Myocyte (in vitro differentiated cells): ENCODE data around the gene PLEKHA6. TPM values are rescaled to one million over a fixed set of nuclear protein-coding genes. Genes with fewer than 3 reads are reported as not detected.
"Not testable (repeated sequence)": the region's sequence is repeated elsewhere in the genome, so short reads cannot be mapped to it uniquely, and the experiment has no call there.

ENCODE experiments used
- DNase-seq: peaks from one replicate; pipeline ENCODE4 v3.0.0-alpha.2; 2012; ENCODE audit warnings: low read depth
- total RNA-seq: library from RNA; depleted of rRNA; stranded (reverse); fragments of >200 nt; gene quantifications from 2 replicates; pipeline ENCODE4 v1.2.3, GENCODE V29; 2014

Gene PLEKHA6
- total RNA-seq, 1 donor from 2014 or later, result 16.7 TPM

DNA sequence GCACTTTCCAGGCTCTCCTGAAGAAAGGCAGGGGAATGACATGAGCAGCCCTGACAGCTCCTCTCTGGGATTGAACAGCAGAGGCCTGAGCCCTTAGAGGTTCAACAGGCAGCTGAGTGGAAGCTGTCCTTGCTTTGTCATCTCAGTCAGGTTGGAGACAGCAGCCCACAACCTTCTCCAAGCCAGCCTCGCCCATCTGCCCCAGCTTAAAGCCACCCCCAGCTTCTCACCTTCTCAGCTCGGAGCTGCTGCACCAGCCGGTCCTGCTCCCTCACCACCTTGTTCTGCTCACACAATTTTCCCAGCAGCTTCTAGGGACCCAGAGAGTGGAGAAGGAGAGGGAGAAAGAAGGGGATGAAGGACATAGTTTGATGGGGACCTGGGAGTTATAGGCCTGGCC, 110.8 kb downstream of the PLEKHA6 start:
- no peak for DNase-seq

GRCh38 chr1:204246876-204247275, 112.9 kb downstream of the PLEKHA6 start:
- no peak for DNase-seq

DNA sequence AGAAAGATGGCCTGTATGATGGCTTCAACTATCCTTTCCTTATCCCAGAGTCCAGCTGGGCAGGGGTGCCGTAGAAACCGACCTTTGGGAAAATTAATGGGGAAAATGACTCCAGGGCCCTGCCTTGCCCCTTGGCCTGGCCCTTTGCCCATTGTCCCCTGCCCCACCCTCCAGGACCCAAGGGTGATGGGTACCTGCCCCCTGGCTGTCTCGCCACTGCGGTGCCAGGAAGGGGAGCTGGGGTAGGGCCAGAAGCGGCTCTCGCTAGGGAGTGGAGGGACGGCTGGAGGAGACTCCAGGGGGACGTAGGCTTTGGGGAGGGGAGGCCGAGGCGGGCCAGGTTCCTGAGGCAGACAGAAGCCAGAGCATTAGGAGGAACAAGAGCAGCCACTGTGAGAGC, 116.8 kb downstream of the PLEKHA6 start:
- DNase-seq, result no peak

DNA sequence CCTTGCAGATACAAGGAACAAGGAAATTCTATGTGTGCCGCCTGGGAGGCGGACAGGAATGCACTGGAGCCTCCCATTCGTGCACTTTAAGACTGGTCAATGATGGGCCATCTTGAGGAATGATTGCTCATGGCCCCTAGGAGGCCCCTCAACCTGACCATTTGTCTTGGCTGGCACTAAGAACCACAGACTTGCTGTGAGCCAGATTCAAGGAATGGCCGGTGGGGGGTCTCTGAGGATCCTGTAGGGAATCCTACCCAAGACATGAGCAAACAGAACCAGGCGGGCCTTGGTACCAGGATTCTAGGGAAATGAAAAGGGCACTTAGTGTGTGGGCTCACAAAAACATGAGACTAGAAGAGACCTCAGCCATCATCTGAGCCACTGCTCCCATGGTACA, 117.8 kb downstream of the PLEKHA6 start:
- DNase-seq, result no peak

DNA sequence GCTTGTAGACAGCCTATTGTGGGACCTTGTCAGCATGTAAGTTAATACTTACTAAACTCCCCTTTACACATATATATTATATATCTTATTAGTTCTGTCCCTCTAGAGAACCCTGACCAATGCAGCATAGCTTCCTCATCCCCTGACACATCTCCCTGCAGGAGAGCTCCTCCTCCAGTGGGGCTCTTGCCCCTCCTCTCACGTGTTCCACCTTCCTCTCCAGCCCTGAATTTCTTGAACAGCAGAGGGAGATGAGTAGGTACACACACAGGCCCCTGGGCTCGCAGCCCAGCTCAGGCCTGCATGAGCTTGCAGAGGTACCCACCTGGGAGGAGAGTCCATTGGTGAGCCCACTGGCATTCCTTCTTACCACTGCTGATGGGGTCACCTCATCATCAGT, 118.7 kb downstream of the PLEKHA6 start:
- no peak for DNase-seq

- DNase-seq, result no peak
These were observed 119.5 kb downstream of the PLEKHA6 start for GRCh38 chr1:204240233-204240632.

DNA sequence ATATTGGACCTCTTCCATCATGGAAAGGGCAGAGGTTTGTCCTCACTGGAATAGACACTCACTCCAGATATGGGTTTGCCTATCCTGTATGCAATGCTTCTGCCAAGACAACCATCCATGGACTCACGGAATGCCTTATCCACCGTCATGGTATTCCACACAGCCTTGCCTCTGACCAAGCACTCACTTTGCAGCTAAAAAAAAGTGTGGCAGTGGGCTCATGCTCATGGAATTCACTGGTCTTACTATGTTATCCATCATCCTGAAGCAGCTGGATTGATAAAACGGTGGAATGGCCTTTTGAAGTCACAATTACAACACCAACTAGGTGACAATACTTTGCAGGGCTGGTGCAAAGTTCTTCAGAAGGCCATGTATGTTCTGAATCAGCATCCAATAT, 120.3 kb downstream of the PLEKHA6 start:
- not testable (repeated sequence) for DNase-seq

DNA sequence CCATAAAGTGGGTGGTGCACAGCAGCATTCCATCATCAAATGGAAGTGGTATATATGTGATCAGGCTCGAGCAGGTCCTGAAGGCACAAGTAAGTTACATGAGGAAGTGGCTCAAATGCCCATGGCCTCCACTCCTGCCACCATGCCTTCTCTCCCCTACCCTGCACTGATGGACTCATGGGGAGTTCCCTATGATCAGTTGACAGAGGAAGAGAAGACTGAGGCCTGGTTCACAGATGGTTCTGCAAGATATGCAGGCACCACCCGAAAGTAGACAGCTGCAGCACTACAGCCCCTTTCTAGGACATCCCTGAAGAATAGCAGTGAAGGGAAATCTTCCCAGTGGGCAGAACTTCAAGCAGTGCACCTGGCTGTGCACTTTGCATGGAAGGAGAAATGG, 121.2 kb downstream of the PLEKHA6 start:
- not testable (repeated sequence) for DNase-seq

GRCh38 chr1:204237515-204237914, 122.2 kb downstream of the PLEKHA6 start:
- not testable (repeated sequence) for DNase-seq

- peak; percentile 36 for DNase-seq
These were observed 127.2 kb downstream of the PLEKHA6 start for GRCh38 chr1:204232526-204232925.

- DNase-seq, result no peak
These were observed 129.5 kb downstream of the PLEKHA6 start for GRCh38 chr1:204230211-204230610.

- DNase-seq, result no peak
These were observed 130.8 kb downstream of the PLEKHA6 start for GRCh38 chr1:204228896-204229295.

DNA sequence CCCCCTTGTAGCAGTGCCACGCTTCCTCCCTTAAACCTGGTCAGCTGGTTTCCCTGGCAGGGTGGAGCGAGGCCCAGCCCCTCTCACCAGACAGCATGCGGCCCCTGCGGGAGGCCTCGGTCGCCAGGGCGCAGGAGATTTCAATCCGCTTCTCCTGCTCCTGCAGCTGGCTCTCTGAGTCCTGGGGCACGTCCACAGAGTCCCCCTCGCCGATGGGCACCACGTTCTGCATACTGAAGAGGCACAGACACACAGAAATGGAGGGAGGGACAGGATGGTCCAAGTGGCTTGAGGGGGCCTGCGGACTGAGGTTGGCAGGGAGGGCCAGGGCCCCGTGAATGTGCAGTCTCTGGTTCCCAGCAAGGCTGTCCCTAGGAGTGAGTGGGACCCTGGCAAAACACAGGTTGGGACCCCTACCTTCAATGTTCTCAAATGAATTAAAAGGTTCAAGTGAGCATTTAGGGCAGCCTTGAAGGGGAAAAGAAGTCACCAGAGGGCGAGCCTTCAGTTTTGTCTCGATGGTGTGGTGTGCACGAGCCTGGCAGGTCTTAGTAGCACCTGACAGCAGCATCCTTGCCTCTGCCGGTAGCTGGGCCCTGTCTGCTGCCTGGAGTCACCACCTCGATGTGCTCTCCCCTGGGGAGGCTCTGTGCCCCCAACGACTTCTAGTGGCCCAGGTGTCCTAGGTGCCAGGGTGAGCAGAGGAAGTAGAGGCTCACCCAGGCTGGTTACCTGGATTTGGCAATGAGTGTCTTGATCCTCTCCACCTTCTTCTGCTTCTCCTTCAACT, 131.5 kb downstream of the PLEKHA6 start:
- DNase-seq, result no peak

DNA sequence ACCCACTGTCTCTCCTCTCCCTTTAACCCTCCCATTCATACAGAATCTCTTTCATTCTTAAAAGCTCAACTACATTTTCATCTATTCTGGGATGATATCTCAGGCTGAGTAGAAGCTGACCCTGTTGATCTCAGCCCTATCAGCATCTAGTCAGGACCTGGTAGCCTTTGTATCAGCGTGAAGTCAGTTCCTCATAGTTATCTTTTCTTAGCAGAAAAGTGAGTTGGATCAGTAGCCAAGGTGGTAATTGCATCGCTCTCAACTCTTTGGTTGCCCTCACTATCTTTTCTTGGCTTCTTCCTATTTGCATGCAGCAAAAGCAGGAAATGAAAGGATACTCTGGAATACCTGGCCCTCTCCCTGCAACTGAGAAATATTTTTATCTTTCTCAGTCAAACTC, 132.4 kb downstream of the PLEKHA6 start:
- DNase-seq, result no peak

- DNase-seq, result no peak
These were observed 133.6 kb downstream of the PLEKHA6 start for GRCh38 chr1:204225841-204226735.

DNA sequence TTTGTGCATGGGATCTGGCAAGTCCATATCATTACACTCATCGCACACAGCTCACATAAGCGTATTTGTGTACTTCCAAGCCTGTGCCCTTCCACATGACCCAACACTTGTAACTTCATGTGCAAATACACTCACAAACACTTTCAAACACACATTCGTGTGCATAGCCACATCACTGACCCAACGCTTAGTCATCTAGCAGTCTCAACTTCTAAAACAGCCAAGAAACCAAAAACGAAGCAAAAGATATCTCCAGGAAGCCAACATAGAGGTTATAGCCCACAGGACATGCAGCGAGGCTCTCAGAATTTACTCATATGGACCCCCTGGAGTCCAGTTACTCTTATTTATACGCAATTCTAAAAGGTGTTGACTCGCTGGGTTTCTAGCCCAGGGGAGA, 135.1 kb downstream of the PLEKHA6 start:
- no peak for DNase-seq

GRCh38 chr1:204223129-204223860, 136.4 kb downstream of the PLEKHA6 start:
- DNase-seq, result no peak

- no peak for DNase-seq
These were observed 137.0 kb downstream of the PLEKHA6 start for GRCh38 chr1:204222764-204223055.

DNA sequence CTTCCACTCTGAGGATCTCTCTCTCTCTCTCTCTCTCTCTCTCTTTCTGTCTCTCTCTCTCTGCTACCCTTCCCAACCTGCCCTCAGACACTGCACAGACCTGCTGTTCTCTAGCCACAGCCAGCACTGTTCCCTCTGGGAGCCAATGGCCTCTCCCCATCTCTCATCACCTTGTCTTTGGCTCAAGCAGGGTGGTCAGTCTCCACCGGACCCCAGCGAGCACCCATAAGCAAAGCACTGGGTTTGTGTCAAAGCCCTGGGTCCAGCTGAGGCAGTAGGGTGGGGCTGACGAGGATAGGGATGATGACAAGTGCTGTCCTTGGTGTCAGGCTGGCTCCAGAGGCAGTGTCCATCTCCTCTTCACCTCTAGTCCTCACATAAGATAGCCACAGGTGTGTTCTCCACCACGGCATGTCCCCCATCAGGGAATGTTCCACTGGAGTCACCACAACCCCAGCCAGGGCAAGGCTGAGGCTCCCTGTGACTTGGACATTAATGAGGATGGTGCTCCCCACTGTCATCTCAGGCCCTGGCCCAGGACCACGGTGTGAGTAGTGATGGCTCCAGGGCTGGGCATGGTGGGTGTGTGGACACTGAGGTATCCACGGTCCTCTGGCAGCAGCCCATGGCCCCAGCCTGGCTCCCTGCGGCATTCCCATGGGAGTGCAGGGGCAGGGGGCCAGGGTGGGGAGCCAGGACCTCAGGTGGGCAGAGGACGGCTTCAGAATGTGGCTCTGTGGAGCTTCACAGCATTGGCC, 137.5 kb downstream of the PLEKHA6 start:
- no peak for DNase-seq

- DNase-seq, result no peak
These were observed 138.5 kb downstream of the PLEKHA6 start for GRCh38 chr1:204221271-204221670.

- DNase-seq, result no peak
These were observed 139.6 kb downstream of the PLEKHA6 start for GRCh38 chr1:204219971-204220616.
